GM20431 (cell line): ENCODE results near the gene PRTN3.
"Not testable (repeated sequence)": the region's sequence is repeated elsewhere in the genome, so short reads cannot be mapped to it uniquely, and the experiment has no call there.

Experiments
- in situ Hi-C: fragments of 300-500 bp; cut with MseI, MboI; formaldehyde crosslinking; loops from one replicate; pipeline ENCODE4 v1.15.0; 2020; ENCODE audit warnings: low sequenced_read_pairs; ENCODE audit not compliant: unreplicated experiment

PRTN3 gene

GRCh38 chr19:842802-843179 lies 2.0 kb downstream of the PRTN3 start:
- in situ Hi-C loops = not testable (repeated sequence)

- in situ Hi-C loops = no loop called here
These were observed 2.5 kb downstream of the PRTN3 start for GRCh38 chr19:843180-843835.

GRCh38 chr19:843836-844545 lies 3.2 kb downstream of the PRTN3 start:
- in situ Hi-C loops = no loop called here

- in situ Hi-C loops = no loop called here
These were observed 3.8 kb downstream of the PRTN3 start for GRCh38 chr19:844546-844971.

- in situ Hi-C loops = no loop called here
These were observed 5.1 kb downstream of the PRTN3 start for GRCh38 chr19:845707-846521.

GRCh38 chr19:848386-848921 lies 7.7 kb downstream of the PRTN3 start:
- in situ Hi-C loops = no loop called here

- in situ Hi-C loops = not testable (repeated sequence)
These were observed 8.4 kb downstream of the PRTN3 start for GRCh38 chr19:849195-849594.

- in situ Hi-C loops = no loop called here
These were observed 9.6 kb downstream of the PRTN3 start for GRCh38 chr19:850221-850978.

GRCh38 chr19:850979-851335 lies 10.2 kb downstream of the PRTN3 start:
- in situ Hi-C loops = no loop called here

- in situ Hi-C loops = no loop called here
These were observed 11.6 kb downstream of the PRTN3 start, which contains the start of gene ELANE for GRCh38 chr19:852136-853013. Gene ELANE, plus strand, starts transcription at chr19:852303. Its CDS starts 26 bp downstream, at chr19:852329.

GRCh38 chr19:853014-853585 lies 12.3 kb downstream of the PRTN3 start:
- in situ Hi-C loops = no loop called here

GRCh38 chr19:853614-854220 lies 12.9 kb downstream of the PRTN3 start:
- in situ Hi-C loops = not testable (repeated sequence)

GRCh38 chr19:854549-854948 lies 13.8 kb downstream of the PRTN3 start:
- in situ Hi-C loops = no loop called here

- in situ Hi-C loops = no loop called here
These were observed 14.3 kb downstream of the PRTN3 start for GRCh38 chr19:855142-855541.

- in situ Hi-C loops = no loop called here
These were observed 14.8 kb downstream of the PRTN3 start for GRCh38 chr19:855566-856120.

GRCh38 chr19:858284-858683 lies 17.5 kb downstream of the PRTN3 start:
- in situ Hi-C loops = no loop called here

- in situ Hi-C loops = no loop called here
These were observed 18.4 kb downstream of the PRTN3 start, which contains the start of gene CFD for GRCh38 chr19:858868-859843. Gene CFD, plus strand, starts transcription at chr19:859664. Its CDS starts 26 bp downstream, at chr19:859690.
